AG09309 (cell line): ENCODE measurements around the gene ASCL5.
A peak's percentile ranks its signal among the peaks of the same experiment; 100 is the strongest.

Experiments used
- DNase-seq: peaks from one replicate; pipeline ENCODE4 v3.0.0-alpha.2; 2010; ENCODE audit warnings: low read depth
- H3K4me3 ChIP-seq: 2 replicates; pipeline ENCODE4 v1.5.1; 2011; ENCODE audit warnings: mild to moderate bottlenecking, low read depth, low read length, moderate library complexity; ENCODE audit not compliant: control insufficient read depth
- CTCF ChIP-seq: IDR thresholded peaks from 2 replicates; pipeline ENCODE4 v1.5.1; 2011; ENCODE audit warnings: mild to moderate bottlenecking, low read depth, low read length, inconsistent platforms; ENCODE audit not compliant: insufficient read depth, control insufficient read depth; ENCODE audit errors: missing control alignments

Gene ASCL5

GRCh38 chr1:201115390-201115937 lies 11.5 kb downstream of the ASCL5 start:
- TF ChIP-seq CTCF, result no peak
- no peak for DNase-seq
- H3K4me3 ChIP-seq, result no peak overlapping the region

- peak; percentile 48 for DNase-seq
- TF ChIP-seq CTCF, result peak; percentile 86
- peak overlapping the region; percentile 74 for H3K4me3 ChIP-seq
Measured at GRCh38 chr1:201114245-201115131, 12.5 kb downstream of the ASCL5 start.

GRCh38 chr1:201113451-201114244 lies 13.3 kb downstream of the ASCL5 start:
- peak overlapping the region; percentile 74 for H3K4me3 ChIP-seq
- DNase-seq, result no peak
- TF ChIP-seq CTCF, result no peak

- TF ChIP-seq CTCF, result no peak
- no peak overlapping the region for H3K4me3 ChIP-seq
- no peak for DNase-seq
Measured at GRCh38 chr1:201112926-201113325, 14.1 kb downstream of the ASCL5 start.

- no peak for TF ChIP-seq CTCF
- H3K4me3 ChIP-seq, result no peak within 1 kb of the TSS
- no peak for DNase-seq
Measured at GRCh38 chr1:201112173-201112731, 14.7 kb downstream of the ASCL5 start, which contains the start of gene CACNA1S. CACNA1S (minus strand) TSS chr1:201112426; CDS start chr1:201112339, 87 bp downstream.

- no peak for TF ChIP-seq CTCF
- no peak for DNase-seq
- no peak overlapping the region for H3K4me3 ChIP-seq
Measured at GRCh38 chr1:201111672-201112071, 15.3 kb downstream of the ASCL5 start.
